ENCODE data around the gene ASTN1. TPM values are rescaled to one million over a fixed set of nuclear protein-coding genes. Genes with fewer than 3 reads are reported as not detected.

Gene ASTN1
- total and polyA plus RNA-seq, 9 of the 15 experiments (the other 6 are each of a cell fraction or from before 2014, with no cell fraction given): 0.05 to 0.22 (median 0.18) TPM

- TF ChIP-seq, protein P1, sequence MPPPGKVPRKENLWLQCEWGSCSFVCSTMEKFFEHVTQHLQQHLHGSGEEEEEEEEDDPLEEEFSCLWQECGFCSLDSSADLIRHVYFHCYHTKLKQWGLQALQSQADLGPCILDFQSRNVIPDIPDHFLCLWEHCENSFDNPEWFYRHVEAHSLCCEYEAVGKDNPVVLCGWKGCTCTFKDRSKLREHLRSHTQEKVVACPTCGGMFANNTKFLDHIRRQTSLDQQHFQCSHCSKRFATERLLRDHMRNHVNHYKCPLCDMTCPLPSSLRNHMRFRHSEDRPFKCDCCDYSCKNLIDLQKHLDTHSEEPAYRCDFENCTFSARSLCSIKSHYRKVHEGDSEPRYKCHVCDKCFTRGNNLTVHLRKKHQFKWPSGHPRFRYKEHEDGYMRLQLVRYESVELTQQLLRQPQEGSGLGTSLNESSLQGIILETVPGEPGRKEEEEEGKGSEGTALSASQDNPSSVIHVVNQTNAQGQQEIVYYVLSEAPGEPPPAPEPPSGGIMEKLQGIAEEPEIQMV (tag; conservative IDR thresholded peaks at IDR 0.05; ENCODE audit: low read depth): no peak
- peak; percentile 54; the same call in 1 of the 2 replicates for TF ChIP-seq NFIC (IDR thresholded peaks at IDR 0.05)
- peak; percentile 76 for TF ChIP-seq RFX5 (IDR thresholded peaks at IDR 0.05; ENCODE audit: low read depth, low read length)
- no peak for TF ChIP-seq CREM (IDR thresholded peaks at IDR 0.05; ENCODE audit: low read depth)
- TF ChIP-seq HMG20B (CRISPR knock-in tag; IDR thresholded peaks at IDR 0.05): no peak
- no peak for TF ChIP-seq NBN (IDR thresholded peaks at IDR 0.05; ENCODE audit: low read depth)
- TF ChIP-seq JUN (IDR thresholded peaks at IDR 0.05; ENCODE audit: borderline replicate concordance, low read depth, low read length): no peak
- TF ChIP-seq JUN (CRISPR knock-in tag; IDR thresholded peaks at IDR 0.05; ENCODE audit: borderline replicate concordance): no peak
- TF ChIP-seq XRCC4 (IDR thresholded peaks at IDR 0.05; ENCODE audit: extremely low read depth, insufficient read depth, insufficient read length): no peak
- TF ChIP-seq TAL1 (IDR thresholded peaks at IDR 0.05): no peak
- no peak for TF ChIP-seq C11orf30 (IDR thresholded peaks at IDR 0.05; ENCODE audit: low read depth)
- TF ChIP-seq GTF2F1 (IDR thresholded peaks at IDR 0.05; ENCODE audit: low read depth, low read length): no peak
- no peak for TF ChIP-seq ZNF436 (CRISPR knock-in tag; IDR thresholded peaks at IDR 0.05)
- TF ChIP-seq ZBTB8A (IDR thresholded peaks at IDR 0.05; ENCODE audit: partially characterized antibody): no peak
- TF ChIP-seq CREBBP (IDR thresholded peaks at IDR 0.05; ENCODE audit: low read depth, low read length): no peak
- no peak for TF ChIP-seq TEAD4 (IDR thresholded peaks at IDR 0.05; ENCODE audit: low read length)
- no peak for TF ChIP-seq TEAD4 (CRISPR knock-in tag; IDR thresholded peaks at IDR 0.05; ENCODE audit: borderline replicate concordance)
- TF ChIP-seq MTA2 (IDR thresholded peaks at IDR 0.05; ENCODE audit: low read depth): no peak
- TF ChIP-seq, protein P2, sequence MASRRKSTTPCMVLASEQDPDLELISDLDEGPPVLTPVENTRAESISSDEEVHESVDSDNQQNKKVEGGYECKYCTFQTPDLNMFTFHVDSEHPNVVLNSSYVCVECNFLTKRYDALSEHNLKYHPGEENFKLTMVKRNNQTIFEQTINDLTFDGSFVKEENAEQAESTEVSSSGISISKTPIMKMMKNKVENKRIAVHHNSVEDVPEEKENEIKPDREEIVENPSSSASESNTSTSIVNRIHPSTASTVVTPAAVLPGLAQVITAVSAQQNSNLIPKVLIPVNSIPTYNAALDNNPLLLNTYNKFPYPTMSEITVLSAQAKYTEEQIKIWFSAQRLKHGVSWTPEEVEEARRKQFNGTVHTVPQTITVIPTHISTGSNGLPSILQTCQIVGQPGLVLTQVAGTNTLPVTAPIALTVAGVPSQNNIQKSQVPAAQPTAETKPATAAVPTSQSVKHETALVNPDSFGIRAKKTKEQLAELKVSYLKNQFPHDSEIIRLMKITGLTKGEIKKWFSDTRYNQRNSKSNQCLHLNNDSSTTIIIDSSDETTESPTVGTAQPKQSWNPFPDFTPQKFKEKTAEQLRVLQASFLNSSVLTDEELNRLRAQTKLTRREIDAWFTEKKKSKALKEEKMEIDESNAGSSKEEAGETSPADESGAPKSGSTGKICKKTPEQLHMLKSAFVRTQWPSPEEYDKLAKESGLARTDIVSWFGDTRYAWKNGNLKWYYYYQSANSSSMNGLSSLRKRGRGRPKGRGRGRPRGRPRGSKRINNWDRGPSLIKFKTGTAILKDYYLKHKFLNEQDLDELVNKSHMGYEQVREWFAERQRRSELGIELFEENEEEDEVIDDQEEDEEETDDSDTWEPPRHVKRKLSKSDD (conservative IDR thresholded peaks at IDR 0.05; ENCODE audit: low read length): no peak
- no peak for TF ChIP-seq CHAMP1 (IDR thresholded peaks at IDR 0.05)
- TF ChIP-seq CBX8 (IDR thresholded peaks at IDR 0.05; ENCODE audit: borderline replicate concordance, extremely low read depth, low read depth, low read length, poor library complexity, severe bottlenecking): no peak
These were observed 215.4 kb downstream of the ASTN1 start (continued) for GRCh38 chr1:176949033-176949662.

All from K562 (cell line).